Gastrocnemius medialis (tissue), 4 donors: Measurements from ENCODE around the gene CHP1.

Experiments
- CTCF ChIP-seq, 5 experiments: fragments of 450-650 bp in 3 of 5; fragments of 200-600 bp in 2 of 5; sonication (generic) in 2 of 5; IDR thresholded peaks in 4 of 5; conservative IDR thresholded peaks in 1 of 5; 1 replicate in 4 of 5; 2 replicates in 1 of 5; pipeline ENCODE4 v1.5.1; 2016 to 2019; ENCODE audit warnings: antibody characterized with exemption in 5 of 5, mild to moderate bottlenecking in 3 of 5, moderate library complexity in 3 of 5
- POLR2A ChIP-seq, 2 donors: fragments of 450-650 bp; IDR thresholded peaks; one replicate each; pipeline ENCODE4 v1.6.1; 2017; ENCODE audit warnings: antibody characterized with exemption in 2 of 2, mild to moderate bottlenecking in 2 of 2, moderate library complexity in 2 of 2

- TF ChIP-seq CTCF (IDR thresholded peaks at IDR 0.05 in 4 of 5, conservative IDR thresholded peaks at IDR 0.05 in 1 of 5): no peak
- no peak for TF ChIP-seq POLR2A (IDR thresholded peaks at IDR 0.05)
These were observed 55.7 kb downstream of the CHP1 start for GRCh38 chr15:41286665-41287333.
